Large intestine (tissue), 3 donors: ENCODE results near the gene SGCA. TPM values are rescaled to one million over a fixed set of nuclear protein-coding genes. Genes with fewer than 3 reads are reported as not detected.

ENCODE experiments used
- DNase-seq, 2 donors: peaks; one replicate each; pipeline versions ENCODE4 v3.0.0 to v3.0.0-alpha.2; 2013
- H3K27ac ChIP-seq: one replicate; pipeline ENCODE4 v1.5.1; 2013; ENCODE audit warnings: low read length
- H3K27me3 ChIP-seq: 2 replicates; pipeline ENCODE4 v1.6.1; 2013; ENCODE audit warnings: low read length; ENCODE audit not compliant: control insufficient read depth, insufficient read depth
- H3K36me3 ChIP-seq: 2 replicates; pipeline ENCODE4 v1.6.1; 2013; ENCODE audit warnings: low read length; ENCODE audit not compliant: control insufficient read depth, insufficient read depth
- H3K4me1 ChIP-seq: one replicate; pipeline ENCODE4 v1.6.1; 2013; ENCODE audit warnings: low read length; ENCODE audit not compliant: control insufficient read depth, insufficient read depth
- H3K4me3 ChIP-seq: one replicate; pipeline ENCODE4 v1.5.1; 2013; ENCODE audit warnings: low read length
- H3K9me3 ChIP-seq: one replicate; pipeline ENCODE4 v1.6.1; 2013; ENCODE audit warnings: mild to moderate bottlenecking, low read depth, low read length, moderate library complexity; ENCODE audit not compliant: control insufficient read depth
- WGBS: methylation state at CpG from one replicate; pipeline ENCODE4 v1.1.5; 2013; ENCODE audit warnings: low lambda C conversion rate; ENCODE audit not compliant: insufficient coverage; 5-methylcytosine and 5-hydroxymethylcytosine counted together
- polyA plus RNA-seq: library from polyadenylated mRNA; unstranded; fragments of 120-200 nt; gene quantifications from one replicate; pipeline ENCODE4 v1.2.1, GENCODE V29; 2013

SGCA gene
- polyA plus RNA-seq, 1 donor, result 1.2 TPM

GRCh38 chr17:50184064-50184463 is 18.3 kb downstream of the SGCA start:
- H3K9me3 ChIP-seq, result peaks cover 4% of the 10 kb centered on the region
- H3K27ac ChIP-seq, result no peak overlapping the region
- WGBS, result no CpG with 5 or more reads among the region's 8 CpGs
- peaks cover 36% of the 10 kb centered on the region for H3K36me3 ChIP-seq
- H3K4me3 ChIP-seq, result no peak overlapping the region
- no peaks in the 10 kb centered on the region for H3K4me1 ChIP-seq
- no peaks in the 10 kb centered on the region for H3K27me3 ChIP-seq
- no peak for DNase-seq

- DNase-seq, result no peak
- H3K27ac ChIP-seq, result no peak overlapping the region
- H3K4me1 ChIP-seq, result no peaks in the 10 kb centered on the region
- H3K27me3 ChIP-seq, result no peaks in the 10 kb centered on the region
- no CpG with 5 or more reads among the region's 19 CpGs for WGBS
- H3K9me3 ChIP-seq, result peaks cover 4% of the 10 kb centered on the region
- peaks cover 43% of the 10 kb centered on the region for H3K36me3 ChIP-seq
- no peak overlapping the region for H3K4me3 ChIP-seq
Measured at GRCh38 chr17:50184611-50185398, 19.0 kb downstream of the SGCA start.

- Histone ChIP-seq H3K4me3 (no peak overlapping the region), H3K27ac (no peak overlapping the region), H3K36me3 (peaks cover 53% of the 10 kb centered on the region), H3K9me3 (peaks cover 4% of the 10 kb centered on the region), H3K4me1 (no peaks in the 10 kb centered on the region), H3K27me3 (no peaks in the 10 kb centered on the region)
- WGBS, result 92% methylated on average over 5 of the region's 31 CpGs
- no peak for DNase-seq
Measured at GRCh38 chr17:50185631-50186471, 20.0 kb downstream of the SGCA start.

- H3K27me3 ChIP-seq, result no peaks in the 10 kb centered on the region
- peaks cover 62% of the 10 kb centered on the region for H3K36me3 ChIP-seq
- DNase-seq, result no peak
- peaks cover 4% of the 10 kb centered on the region for H3K9me3 ChIP-seq
- no peak overlapping the region for H3K4me3 ChIP-seq
- no peak overlapping the region for H3K27ac ChIP-seq
- WGBS, result no CpG with 5 or more reads among the region's 24 CpGs
- no peaks in the 10 kb centered on the region for H3K4me1 ChIP-seq
Measured at GRCh38 chr17:50186661-50187393, 21.0 kb downstream of the SGCA start.

- H3K27me3 ChIP-seq, result no peaks in the 10 kb centered on the region
- no peaks in the 10 kb centered on the region for H3K4me1 ChIP-seq
- H3K27ac ChIP-seq, result no peak overlapping the region
- no peak for DNase-seq
- peaks cover 68% of the 10 kb centered on the region for H3K36me3 ChIP-seq
- no CpG with 5 or more reads among the region's 4 CpGs for WGBS
- H3K9me3 ChIP-seq, result peaks cover 4% of the 10 kb centered on the region
- H3K4me3 ChIP-seq, result no peak overlapping the region
Measured at GRCh38 chr17:50187394-50187725, 21.6 kb downstream of the SGCA start.

- peaks cover 73% of the 10 kb centered on the region for H3K36me3 ChIP-seq
- peaks cover 4% of the 10 kb centered on the region for H3K9me3 ChIP-seq
- no peak overlapping the region for H3K4me3 ChIP-seq
- H3K27ac ChIP-seq, result no peak overlapping the region
- DNase-seq, result no peak
- no peaks in the 10 kb centered on the region for H3K27me3 ChIP-seq
- no CpG with 5 or more reads among the region's 17 CpGs for WGBS
- no peaks in the 10 kb centered on the region for H3K4me1 ChIP-seq
Measured at GRCh38 chr17:50187751-50188530, 22.1 kb downstream of the SGCA start.

- no peaks in the 10 kb centered on the region for H3K4me1 ChIP-seq
- DNase-seq, result no peak
- no peaks in the 10 kb centered on the region for H3K27me3 ChIP-seq
- WGBS, result no CpG with 5 or more reads among the region's 13 CpGs
- peaks cover 4% of the 10 kb centered on the region for H3K9me3 ChIP-seq
- H3K27ac ChIP-seq, result no peak overlapping the region
- H3K36me3 ChIP-seq, result peaks cover 77% of the 10 kb centered on the region
- H3K4me3 ChIP-seq, result no peak overlapping the region
Measured at GRCh38 chr17:50188531-50188920, 22.7 kb downstream of the SGCA start.

- Histone ChIP-seq H3K27me3 (no peaks in the 10 kb centered on the region), H3K4me1 (no peaks in the 10 kb centered on the region), H3K4me3 (no peak overlapping the region), H3K27ac (no peak overlapping the region), H3K9me3 (peaks cover 4% of the 10 kb centered on the region), H3K36me3 (peaks cover 82% of the 10 kb centered on the region)
- no CpG with 5 or more reads among the region's 11 CpGs for WGBS
- DNase-seq, result no peak
Measured at GRCh38 chr17:50188921-50189549, 23.2 kb downstream of the SGCA start.

GRCh38 chr17:50189550-50190292 is 23.9 kb downstream of the SGCA start:
- no peaks in the 10 kb centered on the region for H3K27me3 ChIP-seq
- H3K27ac ChIP-seq, result no peak overlapping the region
- H3K4me3 ChIP-seq, result no peak overlapping the region
- no CpG with 5 or more reads among the region's 20 CpGs for WGBS
- H3K4me1 ChIP-seq, result no peaks in the 10 kb centered on the region
- H3K9me3 ChIP-seq, result peaks cover 4% of the 10 kb centered on the region
- peaks cover 89% of the 10 kb centered on the region for H3K36me3 ChIP-seq
- DNase-seq, result no peak
